GM13976 (cell line): Measurements from ENCODE around the gene HDGFL3.
"Not testable (repeated sequence)": the region's sequence is repeated elsewhere in the genome, so short reads cannot be mapped to it uniquely, and the experiment has no call there.

Source experiments
- DNase-seq: peaks from one replicate; pipeline ENCODE4 v3.0.0; 2012; ENCODE audit warnings: low spot score
- in situ Hi-C: fragments of 300-500 bp; cut with MboI; formaldehyde crosslinking; loops from one replicate; pipeline ENCODE4 v1.12.0; 2022; ENCODE audit warnings: low sequenced_read_pairs, mixed read lengths, inconsistent platforms; ENCODE audit not compliant: unreplicated experiment
- TF ChIP-seq, protein P1 (sequence below): IDR thresholded peaks from 2 replicates; pipeline ENCODE4 v1.5.1; 2012; ENCODE audit warnings: borderline replicate concordance, mild to moderate bottlenecking; ENCODE audit not compliant: insufficient read depth; ENCODE audit errors: extremely low read depth, missing control alignments, control extremely low read depth

Gene HDGFL3

DNA sequence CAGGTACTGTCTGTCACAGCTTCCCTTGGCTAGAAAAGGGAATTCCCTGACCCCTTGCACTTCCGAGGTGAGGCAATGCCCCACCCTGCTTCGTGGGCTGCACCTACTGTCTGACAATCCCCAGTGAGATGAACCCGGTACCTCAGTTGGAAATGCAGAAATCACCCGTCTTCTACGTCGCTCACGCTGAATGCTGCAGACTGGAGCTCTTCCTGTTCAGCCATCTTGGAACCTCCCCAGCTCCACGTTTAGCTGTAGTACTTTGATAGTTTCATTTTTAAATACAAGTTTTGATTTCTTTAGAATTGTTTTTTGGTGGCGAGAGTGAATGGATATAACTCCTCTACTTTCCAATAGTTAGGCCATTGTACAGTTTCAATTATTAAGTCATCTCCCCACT lies 17.8 kb upstream of the HDGFL3 start:
- no peak for DNase-seq
- in situ Hi-C loops = no loop called here
- TF ChIP-seq, protein P1, sequence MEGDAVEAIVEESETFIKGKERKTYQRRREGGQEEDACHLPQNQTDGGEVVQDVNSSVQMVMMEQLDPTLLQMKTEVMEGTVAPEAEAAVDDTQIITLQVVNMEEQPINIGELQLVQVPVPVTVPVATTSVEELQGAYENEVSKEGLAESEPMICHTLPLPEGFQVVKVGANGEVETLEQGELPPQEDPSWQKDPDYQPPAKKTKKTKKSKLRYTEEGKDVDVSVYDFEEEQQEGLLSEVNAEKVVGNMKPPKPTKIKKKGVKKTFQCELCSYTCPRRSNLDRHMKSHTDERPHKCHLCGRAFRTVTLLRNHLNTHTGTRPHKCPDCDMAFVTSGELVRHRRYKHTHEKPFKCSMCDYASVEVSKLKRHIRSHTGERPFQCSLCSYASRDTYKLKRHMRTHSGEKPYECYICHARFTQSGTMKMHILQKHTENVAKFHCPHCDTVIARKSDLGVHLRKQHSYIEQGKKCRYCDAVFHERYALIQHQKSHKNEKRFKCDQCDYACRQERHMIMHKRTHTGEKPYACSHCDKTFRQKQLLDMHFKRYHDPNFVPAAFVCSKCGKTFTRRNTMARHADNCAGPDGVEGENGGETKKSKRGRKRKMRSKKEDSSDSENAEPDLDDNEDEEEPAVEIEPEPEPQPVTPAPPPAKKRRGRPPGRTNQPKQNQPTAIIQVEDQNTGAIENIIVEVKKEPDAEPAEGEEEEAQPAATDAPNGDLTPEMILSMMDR = no peak

DNA sequence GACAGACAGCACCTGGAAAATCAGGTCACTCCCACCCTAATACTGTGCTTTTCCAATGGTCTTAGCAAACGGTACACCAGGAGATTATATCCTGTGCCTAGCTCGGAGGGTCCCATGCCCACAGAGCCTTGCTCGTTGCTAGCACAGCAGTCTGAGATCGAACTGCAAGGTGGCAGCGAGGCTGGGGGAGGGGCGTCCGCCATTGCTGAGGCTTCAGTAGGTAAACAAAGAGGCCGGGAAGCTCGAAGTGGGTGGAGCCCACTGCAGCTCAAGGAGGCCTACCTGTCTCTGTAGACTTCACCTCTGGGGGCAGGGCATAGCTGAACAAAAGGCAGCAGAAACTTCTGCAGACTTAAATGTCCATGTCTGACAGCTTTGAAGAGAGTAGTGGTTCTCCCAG lies 14.2 kb upstream of the HDGFL3 start:
- DNase-seq, in situ Hi-C loops: not testable (repeated sequence)

DNA sequence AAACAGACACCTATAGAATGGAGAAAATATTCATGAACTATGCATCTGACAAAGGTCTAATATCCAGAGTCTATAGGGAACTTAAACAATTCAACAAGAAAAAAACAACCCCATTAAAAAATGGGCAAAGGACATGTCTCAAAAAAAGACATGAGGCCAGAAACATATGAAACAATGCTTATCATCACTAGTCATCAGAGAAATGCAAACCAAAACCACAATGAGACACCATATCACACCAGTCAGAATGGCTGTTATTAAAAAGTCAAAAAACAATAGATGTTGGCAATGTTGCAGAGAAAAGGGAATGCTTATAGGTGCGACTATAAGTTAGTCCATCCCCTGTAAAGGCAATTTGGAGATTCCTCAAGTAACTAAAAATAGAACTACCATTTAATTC lies 11.4 kb upstream of the HDGFL3 start:
- TF ChIP-seq, protein P1 = no peak
- no peak for DNase-seq
- in situ Hi-C loops = no loop called here

DNA sequence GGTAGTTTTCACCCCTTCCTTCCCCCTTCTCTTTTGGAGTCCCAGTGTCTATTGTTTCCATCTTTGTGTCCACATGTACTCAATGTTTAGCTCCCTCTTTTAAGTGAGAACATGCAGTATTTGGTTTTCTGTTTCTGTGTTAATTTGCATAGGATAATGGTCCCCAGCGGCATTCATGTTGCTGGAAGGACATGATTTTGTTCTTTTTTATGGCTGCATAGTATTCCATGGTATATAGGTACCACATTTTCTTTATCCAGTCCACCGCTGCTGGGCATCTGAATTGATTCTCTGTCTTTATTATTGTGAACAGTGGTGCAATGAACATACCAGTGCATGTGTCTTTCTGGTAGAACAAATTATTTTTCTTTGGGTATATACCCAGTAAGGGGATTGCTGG lies 7.7 kb upstream of the HDGFL3 start:
- TF ChIP-seq, protein P1 = no peak
- in situ Hi-C loops = no loop called here
- no peak for DNase-seq

DNA sequence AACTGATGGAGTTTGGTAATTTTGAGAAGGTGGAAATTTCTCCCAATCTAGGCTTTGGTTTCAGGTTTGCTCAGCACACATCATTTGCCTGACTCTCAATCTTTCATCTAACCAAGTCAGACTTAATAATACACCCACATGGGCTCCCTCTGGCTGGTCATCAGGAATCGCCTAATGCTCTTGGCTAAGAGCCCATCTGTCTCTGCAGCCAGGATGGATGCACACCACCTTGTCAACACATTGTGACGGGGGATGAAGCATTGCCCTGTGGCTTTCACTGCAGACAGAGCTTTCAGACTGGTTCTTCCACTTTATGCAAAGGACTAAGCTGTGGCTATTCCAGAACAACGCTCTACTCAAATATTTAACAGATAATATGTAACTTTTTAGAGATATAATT lies 3.0 kb upstream of the HDGFL3 start:
- no peak for DNase-seq
- in situ Hi-C loops = no loop called here

DNA sequence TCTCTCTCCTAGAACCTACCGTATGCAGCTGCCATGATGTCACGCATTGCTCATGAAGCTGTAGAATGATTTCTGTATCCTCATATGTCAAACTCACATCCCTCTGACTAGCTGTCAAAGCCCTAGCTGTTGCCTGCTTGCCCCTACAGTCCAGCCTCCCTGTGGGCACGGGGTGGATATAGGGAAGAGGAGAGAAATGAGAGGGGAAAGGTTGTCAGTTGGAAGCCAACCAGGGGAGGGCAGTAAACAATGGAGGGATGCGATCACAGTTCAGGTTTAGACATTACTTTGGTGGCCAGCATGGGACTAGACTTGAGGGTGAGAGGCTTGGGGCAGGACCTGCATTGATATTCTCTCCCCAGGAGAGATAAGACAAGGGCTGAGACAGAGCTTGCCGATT lies 1.7 kb upstream of the HDGFL3 start:
- in situ Hi-C loops = no loop called here
- no peak for DNase-seq
- TF ChIP-seq, protein P1 = no peak

More for the DNA sequence above, 3.0 kb upstream of the HDGFL3 start:
- TF ChIP-seq, protein P1 = no peak

DNA sequence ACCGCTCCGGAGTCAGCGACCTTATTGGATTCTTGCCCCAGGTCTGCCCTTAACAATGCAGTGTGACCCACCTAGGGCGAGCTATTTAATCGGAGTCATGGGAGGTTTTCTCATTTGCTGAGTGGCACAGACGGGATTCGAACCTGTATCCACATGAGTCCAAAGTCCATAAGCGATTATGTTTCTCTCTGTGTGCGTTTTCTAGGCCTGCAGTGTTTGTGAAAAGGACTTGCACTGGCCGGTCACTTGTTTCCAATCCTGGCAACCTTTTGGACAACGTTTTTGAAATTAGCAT lies 691 bp upstream of the HDGFL3 start:
- TF ChIP-seq, protein P1 = no peak
- in situ Hi-C loops = no loop called here
- no peak for DNase-seq

DNA sequence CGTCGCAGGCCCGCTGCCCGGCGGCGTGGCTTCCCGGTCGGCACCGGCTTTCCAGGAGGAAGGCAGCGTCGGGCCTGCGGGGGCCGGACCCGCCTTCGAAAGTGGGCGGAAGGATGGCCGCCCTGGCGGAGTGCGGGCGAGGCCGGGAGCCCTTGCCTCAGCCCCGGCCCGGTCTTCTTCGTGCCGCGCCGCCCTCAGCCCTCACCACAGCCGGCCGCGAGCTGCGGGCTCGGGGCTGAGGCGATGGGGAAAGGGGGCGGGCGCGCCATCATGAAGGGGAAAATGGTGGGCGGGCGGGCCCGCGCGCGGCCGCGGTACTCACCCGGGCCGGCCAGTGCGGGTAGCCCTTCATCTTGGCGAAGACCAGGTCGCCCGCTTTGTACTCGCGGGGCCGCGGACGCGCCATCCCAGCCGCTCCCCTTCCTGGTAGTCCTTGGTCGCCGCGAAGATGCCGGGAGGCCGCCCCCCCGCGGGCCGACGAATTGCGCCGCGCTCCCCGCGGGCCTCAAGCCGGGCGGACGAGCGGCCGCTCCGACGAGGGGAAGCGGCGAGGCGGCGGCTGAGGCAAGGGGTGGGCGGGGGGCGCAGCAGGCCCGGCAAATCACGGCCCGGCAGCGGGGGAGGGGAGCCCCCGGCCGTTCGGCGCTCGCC lies 489 bp downstream of the HDGFL3 start:
- DNase-seq = peak; percentile 56
- in situ Hi-C loops = no loop called here
- TF ChIP-seq, protein P1 = no peak
